Dermis blood vessel endothelial cell (primary cell): Measurements from ENCODE around the gene ZSCAN2. TPM values are rescaled to one million over a fixed set of nuclear protein-coding genes. Genes with fewer than 3 reads are reported as not detected.

ENCODE experiments used
- total RNA-seq: library from RNA; depleted of rRNA; stranded (reverse); fragments of >200 nt; gene quantifications from 2 replicates; pipeline ENCODE4 v1.2.3, GENCODE V29; 2014

Gene ZSCAN2
- total RNA-seq, 1 donor from 2014 or later = 18.5 TPM

Other genes starting within 250 kb of the ZSCAN2 start
- 22.1 and 26.4 TPM in 2 replicates for gene WDR73, start 53.3 kb downstream of the ZSCAN2 start, total RNA-seq
- 4.4 and 4.6 TPM in 2 replicates for gene NMB, start 57.2 kb downstream of the ZSCAN2 start, total RNA-seq
- 256 and 280 TPM in 2 replicates for gene SEC11A, start 115.1 kb downstream of the ZSCAN2 start, total RNA-seq
- 4.9 and 8.7 TPM in 2 replicates for gene ZNF592, start 147.6 kb downstream of the ZSCAN2 start, total RNA-seq
- 38.8 and 64.6 TPM in 2 replicates for gene ALPK3, start 216.3 kb downstream of the ZSCAN2 start, total RNA-seq